HG02571 (cell line): ENCODE data around the gene EFNA5.
"Not testable (repeated sequence)": the region's sequence is repeated elsewhere in the genome, so short reads cannot be mapped to it uniquely, and the experiment has no call there.

Experiments used
- ATAC-seq: cut with Tn5 transposase; IDR thresholded peaks from one replicate; pipeline ENCODE4 v1.9.1; 2021; ENCODE audit warnings: mild to moderate bottlenecking, moderate library complexity; ENCODE audit not compliant: unreplicated experiment

EFNA5 gene

GRCh38 chr5:107466233-107466769 lies 204.4 kb downstream of the EFNA5 start:
- ATAC-seq = no peak

GRCh38 chr5:107464876-107465275 lies 205.9 kb downstream of the EFNA5 start:
- ATAC-seq = no peak

DNA sequence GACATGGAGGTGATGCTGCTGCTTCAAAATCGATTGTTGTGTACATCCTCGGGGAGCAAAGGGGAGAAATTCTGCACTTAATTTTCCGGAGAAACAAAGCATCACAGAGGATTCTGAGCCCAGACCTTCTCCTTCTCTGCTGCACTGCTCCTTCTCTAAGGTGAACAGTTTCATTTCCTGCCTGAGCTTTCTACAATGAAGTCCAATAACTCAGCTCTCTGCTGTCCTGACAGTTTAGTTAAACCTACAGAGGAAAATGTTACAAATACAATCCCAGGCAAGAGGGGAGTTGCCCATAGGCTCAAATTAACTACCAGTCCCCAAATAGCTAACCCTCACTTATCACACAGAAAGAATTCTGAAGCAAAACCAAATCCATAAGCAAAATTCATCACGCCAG lies 206.3 kb downstream of the EFNA5 start:
- ATAC-seq = no peak

- no peak for ATAC-seq
Observed at GRCh38 chr5:107463731-107464130, 207.0 kb downstream of the EFNA5 start.

DNA sequence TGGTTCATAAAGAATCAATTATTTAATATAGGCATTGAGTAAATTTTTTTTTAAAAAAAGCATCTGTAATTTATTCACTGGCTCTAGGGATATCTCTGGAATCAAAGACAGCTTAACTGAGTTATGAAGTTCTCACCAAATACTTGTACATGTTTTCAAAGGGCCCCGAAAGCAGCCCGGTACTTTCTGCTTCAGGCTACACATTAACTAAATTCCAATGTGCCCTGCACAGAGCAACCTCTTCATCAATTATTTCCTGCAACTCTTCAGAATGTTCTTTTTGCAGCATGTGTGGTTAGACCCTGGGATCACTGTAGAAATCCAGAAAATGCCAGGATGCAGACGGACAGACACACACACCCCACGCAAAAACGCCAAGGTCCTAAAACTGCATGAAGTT lies 209.0 kb downstream of the EFNA5 start:
- ATAC-seq = no peak

DNA sequence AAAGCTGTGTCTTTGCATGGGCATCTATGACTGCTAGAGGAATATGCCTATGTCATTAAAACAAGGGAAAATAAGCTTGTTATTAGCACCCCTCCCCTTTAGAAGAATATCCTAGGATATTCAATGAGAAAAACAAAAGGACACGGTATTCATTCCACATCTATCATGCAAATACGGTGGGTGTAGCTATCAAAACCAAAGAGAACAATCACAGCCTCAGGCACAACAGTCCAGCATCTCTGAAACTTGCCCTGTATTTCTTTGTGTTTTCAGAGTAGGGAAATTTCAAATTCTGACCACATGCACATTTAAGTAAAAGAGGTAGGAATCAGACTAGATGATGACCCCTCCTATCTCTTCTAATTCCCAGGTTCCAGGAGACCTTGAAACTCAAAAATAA lies 209.9 kb downstream of the EFNA5 start:
- ATAC-seq = no peak

GRCh38 chr5:107459605-107460004 lies 211.1 kb downstream of the EFNA5 start:
- no peak for ATAC-seq

- no peak for ATAC-seq
Observed at GRCh38 chr5:107458322-107458721, 212.4 kb downstream of the EFNA5 start.

DNA sequence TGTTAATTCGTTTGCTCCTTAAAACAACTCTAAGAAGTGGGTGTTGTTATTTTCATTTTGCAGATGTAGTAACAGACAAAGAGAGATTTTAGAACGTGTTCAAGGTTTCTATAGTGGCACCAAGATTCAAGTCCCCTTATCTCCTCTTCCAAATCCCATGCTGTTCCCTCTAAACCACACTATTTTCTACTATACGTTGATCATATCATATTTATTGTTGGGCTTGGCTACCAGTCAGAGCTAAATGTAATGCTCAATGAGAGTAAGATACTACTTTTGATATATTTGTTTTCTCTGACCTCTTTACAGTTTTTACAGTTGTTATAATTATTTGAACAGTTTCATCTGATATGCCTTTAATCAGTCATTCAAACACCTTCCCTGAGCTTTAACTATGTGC lies 212.9 kb downstream of the EFNA5 start:
- ATAC-seq = no peak

- no peak for ATAC-seq
Observed at GRCh38 chr5:107457138-107457537, 213.6 kb downstream of the EFNA5 start.

DNA sequence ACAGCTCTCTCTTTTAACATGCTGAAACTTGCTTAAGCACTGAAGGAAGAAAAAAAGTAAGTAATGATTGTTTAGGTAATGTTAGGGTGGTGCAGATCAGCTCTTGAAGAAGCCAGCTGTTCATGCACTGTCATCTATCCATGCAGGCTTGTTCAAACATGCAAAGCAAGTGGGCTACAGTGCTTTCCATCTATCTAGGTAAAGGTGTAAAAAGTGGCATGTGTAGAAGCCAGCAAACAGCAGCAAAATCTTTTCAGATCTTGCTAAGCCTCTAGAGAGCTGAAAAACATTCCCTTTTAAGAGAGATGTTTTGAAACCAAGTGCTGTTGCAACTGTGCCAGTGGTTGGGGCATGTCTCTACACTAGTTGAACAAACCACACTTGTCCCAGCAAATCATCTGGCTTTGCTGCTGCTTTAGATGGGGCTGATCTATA lies 214.4 kb downstream of the EFNA5 start:
- ATAC-seq = peak; percentile 62

DNA sequence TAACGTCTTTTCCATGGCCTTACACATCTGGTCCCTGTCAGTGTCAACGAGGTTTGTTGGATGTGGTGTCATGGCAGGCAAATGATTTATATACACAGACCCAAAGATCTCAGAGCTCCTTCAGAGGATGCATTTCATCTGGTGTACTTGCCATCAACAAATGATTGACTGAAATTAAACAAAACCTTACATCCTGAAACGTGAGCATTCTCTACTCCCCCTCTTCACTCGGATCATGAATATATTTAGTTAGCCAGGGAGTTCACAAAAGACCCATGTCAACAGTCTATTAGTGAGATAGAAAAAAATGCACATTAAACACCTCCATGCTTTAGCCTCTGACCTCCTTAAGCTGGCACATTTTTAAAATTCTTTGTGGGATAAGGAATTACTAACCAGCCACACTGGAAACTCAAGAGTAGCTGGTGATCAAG lies 215.6 kb downstream of the EFNA5 start:
- ATAC-seq = no peak

DNA sequence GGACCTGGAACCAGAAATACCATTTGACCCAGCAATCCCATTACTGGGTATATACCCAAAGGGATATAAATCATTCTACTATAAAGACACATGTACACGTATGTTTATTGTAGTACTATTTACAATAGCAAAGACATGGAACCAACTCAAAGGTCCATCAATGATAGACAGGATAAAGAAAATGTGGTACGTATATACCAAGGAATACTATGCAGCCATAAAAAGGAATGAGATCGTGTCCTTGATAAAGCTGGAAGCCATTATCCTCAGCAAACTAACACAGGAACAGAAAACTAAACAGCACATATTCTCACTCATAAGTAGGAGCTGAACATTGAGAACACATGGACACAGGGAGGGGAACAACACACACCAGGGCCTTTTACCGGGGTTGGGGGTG lies 218.9 kb downstream of the EFNA5 start:
- ATAC-seq = not testable (repeated sequence)

DNA sequence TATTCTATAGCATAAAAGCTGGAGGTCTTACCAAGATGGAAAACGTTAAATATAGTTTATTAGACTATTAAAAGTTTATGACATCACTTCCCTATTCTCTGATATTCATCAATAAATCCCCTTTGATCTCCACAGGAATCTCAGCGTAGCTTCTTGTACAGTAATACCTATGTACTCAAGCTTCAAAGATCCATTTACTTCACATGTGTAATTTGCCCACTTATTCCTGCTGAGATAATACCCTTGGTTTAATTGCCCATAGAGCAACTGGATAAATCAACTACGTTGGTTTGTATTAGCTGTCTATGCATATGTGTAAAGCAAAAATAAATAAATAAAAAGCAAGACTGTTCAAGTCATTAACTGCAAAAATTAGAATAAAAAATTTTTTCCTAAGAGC lies 219.7 kb downstream of the EFNA5 start:
- no peak for ATAC-seq

DNA sequence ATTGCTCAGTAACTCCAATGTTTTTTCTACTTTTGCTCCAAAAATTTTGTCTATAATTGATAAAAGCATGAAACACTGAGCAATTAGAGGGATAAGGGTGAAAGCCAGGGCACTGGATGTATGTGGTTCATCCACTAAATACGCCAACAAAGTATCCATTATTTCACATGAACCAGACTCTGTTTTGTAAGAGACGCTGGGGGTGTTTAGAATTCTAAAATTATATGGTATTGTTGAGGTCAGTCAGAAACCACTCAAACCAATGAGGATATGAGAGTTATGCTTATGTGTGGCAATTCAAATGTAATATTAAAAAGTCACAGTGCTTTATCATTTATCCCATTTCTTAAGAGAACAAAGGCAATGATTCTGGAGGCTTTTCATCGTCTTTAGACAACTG lies 220.2 kb downstream of the EFNA5 start:
- no peak for ATAC-seq

DNA sequence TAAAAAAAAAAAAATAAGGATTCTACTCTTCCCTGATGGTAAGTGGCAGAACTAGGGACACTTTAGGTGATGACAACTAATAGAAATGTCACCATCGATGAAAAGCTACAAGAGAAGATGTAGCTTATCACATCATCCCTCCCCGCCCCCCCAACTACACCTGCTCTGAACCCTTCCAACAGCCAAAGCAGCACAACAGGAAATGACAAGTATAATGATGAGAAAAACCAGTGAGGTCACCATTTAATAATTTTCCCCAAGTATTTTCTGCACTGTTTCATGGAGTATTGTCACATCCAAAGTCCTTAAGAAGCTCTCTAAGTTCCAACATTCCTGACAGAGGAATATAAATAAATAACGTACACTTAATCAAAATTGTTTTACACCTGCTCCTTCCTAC lies 221.4 kb downstream of the EFNA5 start:
- ATAC-seq = no peak

- ATAC-seq = no peak
Observed at GRCh38 chr5:107447587-107447986, 223.2 kb downstream of the EFNA5 start.

GRCh38 chr5:107446972-107447371 lies 223.8 kb downstream of the EFNA5 start:
- no peak for ATAC-seq

GRCh38 chr5:107444300-107444699 lies 226.4 kb downstream of the EFNA5 start:
- no peak for ATAC-seq

- no peak for ATAC-seq
Observed at GRCh38 chr5:107443897-107444296, 226.8 kb downstream of the EFNA5 start.

DNA sequence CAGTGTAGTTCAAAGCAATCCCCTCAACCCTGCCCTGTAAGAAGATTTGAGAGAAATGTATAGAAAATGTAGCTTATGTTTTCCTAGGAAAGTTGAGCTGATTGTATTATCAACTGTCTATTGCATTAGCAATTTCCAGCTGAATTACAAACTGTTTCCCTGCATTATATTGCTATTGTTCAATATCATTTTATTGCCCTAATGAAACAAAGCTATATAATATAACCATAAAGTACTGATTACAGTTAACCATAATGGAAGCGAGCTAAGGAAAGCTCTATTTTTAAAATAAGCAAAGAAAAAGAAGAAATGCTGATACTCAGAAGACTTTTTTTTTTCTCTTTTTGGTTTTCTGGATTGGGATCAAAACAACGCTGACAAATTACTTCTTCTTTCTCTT lies 228.3 kb downstream of the EFNA5 start:
- ATAC-seq = no peak

GRCh38 chr5:107439832-107440231 lies 230.9 kb downstream of the EFNA5 start:
- no peak for ATAC-seq

DNA sequence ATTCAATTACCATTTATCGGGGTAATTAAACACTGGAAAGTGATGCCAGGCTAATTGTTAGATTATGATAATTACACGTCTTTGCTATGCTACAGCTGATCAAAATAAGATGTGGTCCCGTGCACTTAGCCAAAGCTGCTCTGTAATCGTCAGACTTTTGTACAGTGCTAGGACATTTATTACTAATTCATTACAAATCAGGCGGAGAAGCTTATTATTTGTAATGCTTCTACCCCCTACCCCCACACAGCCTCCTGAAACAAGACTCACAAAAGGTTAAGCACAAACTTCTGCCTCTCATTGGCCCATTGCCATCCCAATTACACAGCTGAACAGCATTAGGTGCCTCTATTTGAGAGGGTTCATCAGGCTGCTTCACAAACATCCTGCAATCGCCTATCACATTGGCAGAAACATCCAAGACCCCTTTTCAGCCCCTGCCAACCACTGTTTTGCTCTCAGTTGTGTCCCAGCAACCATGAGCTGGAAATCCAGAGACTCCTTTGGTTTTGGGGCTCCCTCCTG lies 232.7 kb downstream of the EFNA5 start:
- no peak for ATAC-seq
